OCI-LY3 (cell line): ENCODE data around the gene AUTS2.

Source experiments
- H2AFZ ChIP-seq: fragments of 200-600, 300-600 bp; shearing (Covaris generic); 2 replicates; pipeline ENCODE4 v1.6.0; 2014; ENCODE audit warnings: antibody characterized with exemption, low read depth, low read length
- H3K27ac ChIP-seq: fragments of 200-600, 300-600 bp; sonication (generic); 2 replicates; pipeline ENCODE4 v1.5.1; 2014; ENCODE audit warnings: mild to moderate bottlenecking, low read length, moderate library complexity, mixed read lengths
- H3K27me3 ChIP-seq: fragments of 200-600, 300-600 bp; sonication (generic); 2 replicates; pipeline ENCODE4 v1.6.1; 2014; ENCODE audit warnings: low read depth, low read length, mixed read lengths
- H3K36me3 ChIP-seq: fragments of 200-600, 300-600 bp; sonication (generic); replicated peaks from 2 replicates; pipeline ENCODE3; 2014; ENCODE audit warnings: low read depth, low read length, mixed read lengths
- H3K4me1 ChIP-seq: fragments of 300-600, 200-600 bp; sonication (generic); 2 replicates; pipeline ENCODE4 v1.6.1; 2014; ENCODE audit warnings: low read length, mixed read lengths
- H3K4me2 ChIP-seq: fragments of 200-600, 300-600 bp; sonication (generic); 2 replicates; pipeline ENCODE4 v1.6.1; 2014; ENCODE audit warnings: low read length, mixed read lengths
- H3K4me3 ChIP-seq: fragments of 300-600, 200-600 bp; sonication (generic); 2 replicates; pipeline ENCODE4 v1.5.1; 2014; ENCODE audit warnings: antibody characterized with exemption, mild to moderate bottlenecking, low read length, moderate library complexity
- H3K79me2 ChIP-seq: fragments of 300-600, 200-600 bp; shearing (Covaris generic); 2 replicates; pipeline ENCODE4 v1.6.1; 2014; ENCODE audit warnings: mild to moderate bottlenecking, low read length, mixed read lengths
- H3K9ac ChIP-seq: fragments of 300-600, 200-600 bp; shearing (Covaris generic); 2 replicates; pipeline ENCODE4 v1.6.0; 2014; ENCODE audit warnings: mild to moderate bottlenecking, low read length, moderate library complexity
- H3K9me3 ChIP-seq: fragments of 200-600, 300-600 bp; shearing (Covaris generic); 2 replicates; pipeline ENCODE4 v1.6.1; 2014; ENCODE audit warnings: low read length, mixed read lengths; ENCODE audit not compliant: insufficient read depth
- H4K20me1 ChIP-seq: fragments of 200-600, 300-600 bp; sonication (generic); 2 replicates; pipeline ENCODE4 v1.6.1; 2016; ENCODE audit warnings: low read length, mixed read lengths; ENCODE audit not compliant: insufficient read depth
- CTCF ChIP-seq: fragments of 200-600, 300-600 bp; sonication (generic); IDR thresholded peaks from 2 replicates; pipeline ENCODE4 v1.5.1; 2014; ENCODE audit warnings: antibody characterized with exemption, low read length, low read depth
- EZH2phosphoT487 ChIP-seq: fragments of 200-600 bp; shearing (Covaris generic); IDR thresholded peaks from 2 replicates; pipeline ENCODE4 v1.6.1; 2018; ENCODE audit warnings: antibody characterized with exemption, mixed run types, low read depth

The AUTS2 gene

GRCh38 chr7:70776627-70777101 lies 1178.4 kb downstream of the AUTS2 start:
- H3K9ac ChIP-seq: no peak overlapping the region
- H4K20me1 ChIP-seq: no peaks in the 10 kb centered on the region
- no peak overlapping the region for H2AFZ ChIP-seq
- no peaks in the 10 kb centered on the region for H3K27me3 ChIP-seq
- H3K27ac ChIP-seq: no peak overlapping the region
- TF ChIP-seq EZH2phosphoT487 (no peak), CTCF (no peak)
- H3K9me3 ChIP-seq: no peaks in the 10 kb centered on the region
- H3K4me2 ChIP-seq: no peak overlapping the region
- no peaks in the 10 kb centered on the region for H3K36me3 ChIP-seq
- H3K4me1 ChIP-seq: no peaks in the 10 kb centered on the region
- H3K4me3 ChIP-seq: no peak overlapping the region
- H3K79me2 ChIP-seq: no peaks in the 10 kb centered on the region

GRCh38 chr7:70777251-70777650 lies 1179.0 kb downstream of the AUTS2 start:
- H4K20me1 ChIP-seq: no peaks in the 10 kb centered on the region
- no peak overlapping the region for H3K4me2 ChIP-seq
- no peak overlapping the region for H3K27ac ChIP-seq
- no peaks in the 10 kb centered on the region for H3K36me3 ChIP-seq
- H3K4me1 ChIP-seq: no peaks in the 10 kb centered on the region
- H3K79me2 ChIP-seq: no peaks in the 10 kb centered on the region
- no peaks in the 10 kb centered on the region for H3K27me3 ChIP-seq
- no peak for TF ChIP-seq EZH2phosphoT487
- TF ChIP-seq CTCF: no peak
- H2AFZ ChIP-seq: no peak overlapping the region
- no peak overlapping the region for H3K9ac ChIP-seq
- no peaks in the 10 kb centered on the region for H3K9me3 ChIP-seq
- H3K4me3 ChIP-seq: no peak overlapping the region

GRCh38 chr7:70778585-70778984 lies 1180.3 kb downstream of the AUTS2 start:
- no peaks in the 10 kb centered on the region for H3K36me3 ChIP-seq

GRCh38 chr7:70779321-70779720 lies 1181.0 kb downstream of the AUTS2 start:
- no peak overlapping the region for H3K27ac ChIP-seq
- no peak overlapping the region for H3K4me2 ChIP-seq
- H4K20me1 ChIP-seq: no peaks in the 10 kb centered on the region

More at GRCh38 chr7:70778585-70778984, 1180.3 kb downstream of the AUTS2 start:
- H3K9ac ChIP-seq: no peak overlapping the region
- no peaks in the 10 kb centered on the region for H3K79me2 ChIP-seq
- H4K20me1 ChIP-seq: no peaks in the 10 kb centered on the region
- H3K27me3 ChIP-seq: no peaks in the 10 kb centered on the region
- no peaks in the 10 kb centered on the region for H3K4me1 ChIP-seq
- H3K4me2 ChIP-seq: no peak overlapping the region
- no peak overlapping the region for H3K4me3 ChIP-seq
- no peaks in the 10 kb centered on the region for H3K9me3 ChIP-seq
- no peak overlapping the region for H2AFZ ChIP-seq
- no peak overlapping the region for H3K27ac ChIP-seq
- TF ChIP-seq EZH2phosphoT487: no peak
- TF ChIP-seq CTCF: no peak

More at GRCh38 chr7:70779321-70779720, 1181.0 kb downstream of the AUTS2 start:
- Histone ChIP-seq H3K9ac (no peak overlapping the region), H3K79me2 (no peaks in the 10 kb centered on the region), H3K27me3 (no peaks in the 10 kb centered on the region), H3K4me3 (no peak overlapping the region), H3K36me3 (no peaks in the 10 kb centered on the region), H3K9me3 (no peaks in the 10 kb centered on the region), H2AFZ (no peak overlapping the region), H3K4me1 (no peaks in the 10 kb centered on the region)
- TF ChIP-seq CTCF (no peak), EZH2phosphoT487 (no peak)
